Natural killer cell treated with Interleukin-12 subunit alpha and Interleukin-12 subunit beta and Interleukin-15 and Interleukin-18, amount 100 ng/mL, for 72 hours (primary cell): ENCODE results near the gene DCAF15. TPM values are rescaled to one million over a fixed set of nuclear protein-coding genes. Genes with fewer than 3 reads are reported as not detected.
"Not testable (repeated sequence)": the region's sequence is repeated elsewhere in the genome, so short reads cannot be mapped to it uniquely, and the experiment has no call there.

Experiments used
- ATAC-seq, 2 donors: fragments of 150-1000 bp; cut with Tn5 transposase in 1 of 2; sonication (Bioruptor Pico), chemical (Tn5 transposase) in 1 of 2; 2 replicates each; pipeline ENCODE4 v1.10.0; 2021
- DNase-seq: peaks from one replicate; pipeline ENCODE4 v3.0.0; 2022; ENCODE audit warnings: low spot score
- H3K27ac Mint-ChIP-seq, 2 donors: 1 replicate in 1 of 2; 2 replicates in 1 of 2; pipeline ENCODE4 v1.8.0; 2022; ENCODE audit warnings: mixed read lengths in 2 of 2, mild to moderate bottlenecking in 1 of 2, moderate library complexity in 1 of 2
- H3K27me3 Mint-ChIP-seq, 2 donors: 1 replicate in 1 of 2; 2 replicates in 1 of 2; pipeline ENCODE4 v1.8.0; 2022; ENCODE audit warnings: mixed read lengths in 2 of 2
- H3K36me3 Mint-ChIP-seq: one replicate; pipeline ENCODE4 v1.8.0; 2022; ENCODE audit warnings: mixed read lengths
- H3K4me1 Mint-ChIP-seq, 2 donors: 1 replicate in 1 of 2; 2 replicates in 1 of 2; pipeline ENCODE4 v1.8.0; 2022; ENCODE audit warnings: low read depth in 2 of 2, mixed read lengths in 2 of 2, mild to moderate bottlenecking in 1 of 2
- H3K4me3 Mint-ChIP-seq: one replicate; pipeline ENCODE4 v1.8.0; 2022; ENCODE audit warnings: mixed read lengths
- H3K9me3 Mint-ChIP-seq: 2 replicates; pipeline ENCODE4 v1.8.0; 2022; ENCODE audit warnings: mixed read lengths
- total RNA-seq, 2 donors: library from RNA; stranded (reverse); gene quantifications; one replicate each; pipeline ENCODE4 v1.2.3, GENCODE V29; 2022

DCAF15 gene
- total RNA-seq, 2 donors from 2014 or later: 62.0 to 107 TPM

GRCh38 chr19:13920940-13921747 lies 31.2 kb upstream of the DCAF15 start:
- H3K36me3 Mint-ChIP-seq: peaks cover 14% of the 10 kb centered on the region
- H3K4me1 Mint-ChIP-seq: peaks cover 4% of the 10 kb centered on the region in 2 donors
- ATAC-seq (peak; percentile 78 to 80), DNase-seq (no peak)
- no peak overlapping the region for H3K4me3 Mint-ChIP-seq
- no peaks in the 10 kb centered on the region for H3K27me3 Mint-ChIP-seq
- H3K27ac Mint-ChIP-seq: peak overlapping the region in 1 of 2 donors; percentile 25
- H3K9me3 Mint-ChIP-seq: no peaks in the 10 kb centered on the region

GRCh38 chr19:13922118-13922517 lies 30.2 kb upstream of the DCAF15 start:
- peaks cover 14% of the 10 kb centered on the region for H3K36me3 Mint-ChIP-seq

GRCh38 chr19:13923194-13923987 lies 28.9 kb upstream of the DCAF15 start:
- ATAC-seq (no peak), DNase-seq (no peak)
- no peak overlapping the region for H3K27ac Mint-ChIP-seq
- peaks cover 4% of the 10 kb centered on the region in 2 donors for H3K4me1 Mint-ChIP-seq
- H3K36me3 Mint-ChIP-seq: peaks cover 14% of the 10 kb centered on the region
- H3K4me3 Mint-ChIP-seq: no peak overlapping the region
- no peaks in the 10 kb centered on the region for H3K9me3 Mint-ChIP-seq
- no peaks in the 10 kb centered on the region for H3K27me3 Mint-ChIP-seq

More at GRCh38 chr19:13922118-13922517, 30.2 kb upstream of the DCAF15 start:
- H3K27me3 Mint-ChIP-seq, H3K4me1 Mint-ChIP-seq, ATAC-seq, DNase-seq, H3K27ac Mint-ChIP-seq, H3K4me3 Mint-ChIP-seq, H3K9me3 Mint-ChIP-seq: not testable (repeated sequence)

GRCh38 chr19:13926010-13926409 lies 26.3 kb upstream of the DCAF15 start:
- no peak overlapping the region for H3K4me3 Mint-ChIP-seq
- DNase-seq (no peak), ATAC-seq (no peak)
- no peak overlapping the region for H3K27ac Mint-ChIP-seq
- no peaks in the 10 kb centered on the region for H3K9me3 Mint-ChIP-seq
- peaks cover 14% of the 10 kb centered on the region for H3K36me3 Mint-ChIP-seq
- H3K4me1 Mint-ChIP-seq: peaks cover 3% of the 10 kb centered on the region in 2 donors
- no peaks in the 10 kb centered on the region for H3K27me3 Mint-ChIP-seq

- no peak for DNase-seq
- H3K27ac Mint-ChIP-seq: no peak overlapping the region
- H3K36me3 Mint-ChIP-seq: peaks cover 14% of the 10 kb centered on the region
- no peaks in the 10 kb centered on the region for H3K9me3 Mint-ChIP-seq
- H3K27me3 Mint-ChIP-seq: no peaks in the 10 kb centered on the region
- no peak overlapping the region for H3K4me3 Mint-ChIP-seq
- no peak for ATAC-seq
- no peaks in the 10 kb centered on the region for H3K4me1 Mint-ChIP-seq
Observed at GRCh38 chr19:13926715-13927114, 25.6 kb upstream of the DCAF15 start.

GRCh38 chr19:13929340-13929739 lies 23.0 kb upstream of the DCAF15 start:
- Mint-ChIP-seq H3K36me3 (peaks cover 6% of the 10 kb centered on the region), H3K27ac (no peak overlapping the region), H3K4me3 (no peak overlapping the region), H3K4me1 (peaks cover 0 to 5% of the 10 kb centered on the region in 2 donors), H3K9me3 (no peaks in the 10 kb centered on the region), H3K27me3 (peaks cover 0 to 6% of the 10 kb centered on the region in 2 donors)
- ATAC-seq (no peak), DNase-seq (no peak)

GRCh38 chr19:13929956-13930355 lies 22.4 kb upstream of the DCAF15 start:
- peaks cover 3% of the 10 kb centered on the region for H3K36me3 Mint-ChIP-seq

GRCh38 chr19:13930402-13930801 lies 21.9 kb upstream of the DCAF15 start:
- DNase-seq (no peak), ATAC-seq (no peak)
- H3K4me1 Mint-ChIP-seq: peaks cover 0 to 11% of the 10 kb centered on the region in 2 donors
- H3K27me3 Mint-ChIP-seq: peaks cover 0 to 8% of the 10 kb centered on the region in 2 donors
- H3K36me3 Mint-ChIP-seq: no peaks in the 10 kb centered on the region
- no peaks in the 10 kb centered on the region for H3K9me3 Mint-ChIP-seq
- H3K27ac Mint-ChIP-seq: no peak overlapping the region
- H3K4me3 Mint-ChIP-seq: no peak overlapping the region

More at GRCh38 chr19:13929956-13930355, 22.4 kb upstream of the DCAF15 start:
- Mint-ChIP-seq H3K9me3 (no peaks in the 10 kb centered on the region), H3K27me3 (peaks cover 0 to 8% of the 10 kb centered on the region in 2 donors), H3K27ac (no peak overlapping the region), H3K4me3 (no peak overlapping the region), H3K4me1 (peaks cover 0 to 11% of the 10 kb centered on the region in 2 donors)
- DNase-seq (no peak), ATAC-seq (no peak)

- H3K9me3 Mint-ChIP-seq: no peaks in the 10 kb centered on the region
- no peaks in the 10 kb centered on the region for H3K36me3 Mint-ChIP-seq
- peaks cover 0 to 8% of the 10 kb centered on the region in 2 donors for H3K27me3 Mint-ChIP-seq
- ATAC-seq (no peak), DNase-seq (no peak)
- H3K4me1 Mint-ChIP-seq: peaks cover 0 to 11% of the 10 kb centered on the region in 2 donors
- no peak overlapping the region for H3K4me3 Mint-ChIP-seq
- no peak overlapping the region for H3K27ac Mint-ChIP-seq
Observed at GRCh38 chr19:13931391-13932148, 20.7 kb upstream of the DCAF15 start.

GRCh38 chr19:13932149-13932637 lies 20.1 kb upstream of the DCAF15 start:
- no peaks in the 10 kb centered on the region for H3K36me3 Mint-ChIP-seq
- no peak overlapping the region for H3K27ac Mint-ChIP-seq
- no peaks in the 10 kb centered on the region for H3K9me3 Mint-ChIP-seq
- ATAC-seq (no peak), DNase-seq (no peak)
- H3K27me3 Mint-ChIP-seq: peaks cover 1 to 8% of the 10 kb centered on the region in 2 donors
- H3K4me1 Mint-ChIP-seq: peaks cover 0 to 11% of the 10 kb centered on the region in 2 donors
- no peak overlapping the region for H3K4me3 Mint-ChIP-seq

- no peaks in the 10 kb centered on the region for H3K36me3 Mint-ChIP-seq
Observed at GRCh38 chr19:13932911-13933393, 19.4 kb upstream of the DCAF15 start.

GRCh38 chr19:13934785-13935109 lies 17.6 kb upstream of the DCAF15 start:
- no peak for ATAC-seq
- no peak for DNase-seq
- no peaks in the 10 kb centered on the region for H3K9me3 Mint-ChIP-seq
- peaks cover 0 to 15% of the 10 kb centered on the region in 2 donors for H3K4me1 Mint-ChIP-seq
- H3K36me3 Mint-ChIP-seq: no peaks in the 10 kb centered on the region
- no peak overlapping the region for H3K4me3 Mint-ChIP-seq
- H3K27me3 Mint-ChIP-seq: peaks cover 7 to 12% of the 10 kb centered on the region in 2 donors
- no peak overlapping the region for H3K27ac Mint-ChIP-seq

More at GRCh38 chr19:13932911-13933393, 19.4 kb upstream of the DCAF15 start:
- H3K27ac Mint-ChIP-seq: no peak overlapping the region
- DNase-seq (no peak), ATAC-seq (no peak)
- H3K9me3 Mint-ChIP-seq: no peaks in the 10 kb centered on the region
- no peak overlapping the region for H3K4me3 Mint-ChIP-seq
- H3K4me1 Mint-ChIP-seq: peaks cover 0 to 15% of the 10 kb centered on the region in 2 donors
- H3K27me3 Mint-ChIP-seq: peaks cover 7 to 12% of the 10 kb centered on the region in 2 donors

- DNase-seq (no peak), ATAC-seq (no peak)
- Mint-ChIP-seq H3K27ac (no peak overlapping the region), H3K9me3 (no peaks in the 10 kb centered on the region), H3K4me1 (peaks cover 0 to 15% of the 10 kb centered on the region in 2 donors), H3K36me3 (no peaks in the 10 kb centered on the region), H3K4me3 (no peak overlapping the region), H3K27me3 (peaks cover 7 to 12% of the 10 kb centered on the region in 2 donors)
Observed at GRCh38 chr19:13935765-13936510, 16.4 kb upstream of the DCAF15 start.
